Measurements from ENCODE around the gene ZNF365.

GRCh38 chr10:62424026-62424425, 49.9 kb downstream of the ZNF365 start:
- no peak for TF ChIP-seq RAD21 (conservative IDR thresholded peaks at IDR 0.05)
- TF ChIP-seq EP300 (conservative IDR thresholded peaks at IDR 0.05; ENCODE audit: poor library complexity, severe bottlenecking) = no peak
- no peak for TF ChIP-seq CTCF (IDR thresholded peaks at IDR 0.05; ENCODE audit: poor library complexity, severe bottlenecking)
- no peak for TF ChIP-seq TAF1 (IDR thresholded peaks at IDR 0.05; ENCODE audit: low read depth)
